Left ventricle myocardium superior (tissue), 1 donor: ENCODE data around the gene RUBCN. TPM values are rescaled to one million over a fixed set of nuclear protein-coding genes. Genes with fewer than 3 reads are reported as not detected.

Experiments used
- ATAC-seq: fragments of 200-7000 bp; cut with Tn5 transposase; one replicate; pipeline ENCODE4 v1.9.1; 2020; ENCODE audit warnings: mild to moderate bottlenecking, moderate library complexity
- DNase-seq: peaks from one replicate; pipeline ENCODE4 v3.0.0-alpha.2; 2020
- intact Hi-C: fragments of 100-400 bp; cut with micrococcal nuclease; formaldehyde crosslinking; loops from one replicate; pipeline ENCODE4 v1.11.0; 2022
- long read RNA-seq: library from polyadenylated mRNA; unstranded; transcript quantifications from one replicate; pipeline ENCODE4 v2.0.0, GENCODE V29; 2021
- total RNA-seq: library from RNA; stranded (reverse); fragmentation: NEBNext Ultra II Directional; extraction: Animal tissue kit (Norgen Biotek cat#: 25700); gene quantifications from one replicate; pipeline ENCODE4 v1.2.1, GENCODE V29; 2021
- donor health status: DM: no; HTN: yes; CAD: no; lungs with severe emphysema.

RUBCN gene
- 17.8 TPM for total RNA-seq
- long read RNA-seq, partial matches to known transcripts, result 0 of 10 reads
- long read RNA-seq, other reads (novel, unspliced or antisense), result 6 of 10 reads

DNA sequence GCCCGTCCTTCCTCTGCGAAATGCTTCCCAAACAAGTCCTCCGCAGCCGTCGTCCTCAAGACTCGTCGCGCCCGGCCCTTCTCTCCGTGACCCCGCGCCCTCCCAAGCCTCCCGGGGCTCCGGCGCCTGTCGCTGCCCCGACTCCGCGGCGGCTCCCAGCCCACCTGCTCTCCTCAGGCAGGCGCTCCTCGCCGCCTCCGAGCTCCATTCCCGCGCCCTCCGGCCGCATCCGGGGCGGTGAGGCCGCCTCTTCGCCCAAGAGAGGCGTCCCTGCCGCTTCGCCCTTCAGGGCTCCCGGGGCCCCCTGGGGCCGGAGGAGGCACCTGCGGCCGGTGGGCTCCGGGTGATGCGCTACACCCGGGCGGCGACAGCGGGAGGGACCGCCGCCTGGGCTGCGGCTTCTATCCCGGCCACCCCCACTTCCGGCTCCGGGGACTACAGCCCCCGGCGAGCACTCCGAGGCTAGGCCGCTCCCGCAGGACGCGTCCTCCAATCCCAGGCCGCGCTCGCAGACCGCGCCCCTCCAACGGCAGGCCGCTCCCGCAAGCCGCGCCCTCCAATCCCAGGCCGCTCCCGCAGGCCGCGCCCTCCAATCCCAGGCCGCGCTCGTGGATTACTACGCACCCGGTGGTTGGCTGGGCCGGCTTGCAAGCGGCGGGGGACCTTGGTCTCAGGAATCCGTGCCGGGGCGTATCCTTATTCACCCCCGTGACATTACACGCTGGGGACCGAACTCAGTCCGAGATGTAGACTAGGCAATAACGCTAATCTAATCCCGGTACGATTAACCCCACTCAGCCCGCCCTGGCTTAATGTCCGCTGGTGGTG, at the start of gene RUBCN:
RUBCN (minus strand) TSS at position 414 of the 828 bp plus-strand sequence; CDS start at position 229, 185 bp downstream.
- ATAC-seq (peak; percentile 99), DNase-seq (peak; percentile 97)
- intact Hi-C loops, result no loop called here

DNA sequence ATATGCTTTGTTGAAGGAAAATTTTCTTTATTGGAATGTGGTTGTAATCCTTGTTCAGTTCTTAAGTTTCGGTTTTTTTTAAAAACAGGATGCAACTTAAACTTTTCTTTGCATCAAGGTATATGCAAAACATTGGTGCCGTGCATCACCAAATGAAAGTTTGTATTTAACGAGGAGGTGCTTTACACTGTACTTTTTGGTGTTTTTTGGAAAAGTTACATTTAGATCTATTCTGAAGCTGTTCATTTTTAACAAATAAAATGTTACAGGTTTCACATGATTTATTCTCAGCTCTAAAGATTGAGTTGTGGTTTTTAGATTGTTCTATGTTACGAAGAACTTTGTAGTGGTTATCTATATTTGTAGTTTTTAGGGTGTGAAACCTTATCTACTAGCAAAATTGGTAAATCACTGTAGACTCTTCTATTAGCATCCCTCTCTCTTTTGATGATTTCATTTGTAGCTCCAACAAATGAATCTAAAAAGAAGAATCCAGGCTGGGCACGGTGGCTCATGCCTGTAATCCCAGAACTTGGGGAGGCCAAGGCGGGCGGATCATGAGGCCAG, 47.4 kb upstream of the RUBCN start:
- DNase-seq (no peak), ATAC-seq (no peak)
- intact Hi-C loops, result no loop called here

DNA sequence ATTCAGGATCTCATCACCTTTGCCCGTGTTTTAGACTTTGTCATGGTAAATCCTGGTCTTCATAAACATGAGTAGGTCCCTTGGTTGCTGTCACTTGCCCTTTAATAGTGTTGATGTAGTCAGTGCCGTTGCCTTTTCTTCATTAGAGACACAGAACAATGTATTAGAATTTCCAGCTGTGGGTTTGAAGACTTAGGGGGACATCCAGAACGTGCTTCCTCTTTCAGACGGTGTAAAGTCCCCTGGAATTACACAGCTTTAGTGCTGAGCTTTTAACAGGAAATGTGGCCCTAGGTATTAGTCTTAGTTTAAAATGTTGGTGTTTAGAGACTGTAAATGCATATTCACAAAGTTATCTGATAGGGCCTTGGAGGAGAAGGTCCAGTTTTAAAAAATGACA, 45.5 kb upstream of the RUBCN start:
- ATAC-seq (no peak), DNase-seq (no peak)
- intact Hi-C loops, result no loop called here

DNA sequence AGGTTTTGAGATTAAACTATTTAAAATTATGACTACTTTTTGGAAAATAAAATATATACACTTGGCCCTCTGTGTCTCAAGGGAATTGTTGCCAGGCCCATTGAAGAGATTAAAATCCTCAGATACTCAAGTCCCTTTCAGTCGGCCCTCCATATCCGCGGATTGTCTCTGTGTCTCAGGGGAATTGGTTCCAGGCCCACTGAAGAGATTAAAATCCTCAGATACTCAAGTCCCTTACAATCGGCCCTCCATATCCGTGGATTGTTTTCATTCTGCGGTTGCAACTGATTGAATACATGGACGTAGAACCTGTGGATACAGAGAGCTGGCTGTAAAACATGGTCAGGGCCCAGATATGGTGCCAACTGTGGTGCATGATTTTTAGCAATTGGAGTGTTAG, 38.6 kb upstream of the RUBCN start:
- no peak for DNase-seq
- intact Hi-C loops, result no loop called here
- ATAC-seq, result no peak

DNA sequence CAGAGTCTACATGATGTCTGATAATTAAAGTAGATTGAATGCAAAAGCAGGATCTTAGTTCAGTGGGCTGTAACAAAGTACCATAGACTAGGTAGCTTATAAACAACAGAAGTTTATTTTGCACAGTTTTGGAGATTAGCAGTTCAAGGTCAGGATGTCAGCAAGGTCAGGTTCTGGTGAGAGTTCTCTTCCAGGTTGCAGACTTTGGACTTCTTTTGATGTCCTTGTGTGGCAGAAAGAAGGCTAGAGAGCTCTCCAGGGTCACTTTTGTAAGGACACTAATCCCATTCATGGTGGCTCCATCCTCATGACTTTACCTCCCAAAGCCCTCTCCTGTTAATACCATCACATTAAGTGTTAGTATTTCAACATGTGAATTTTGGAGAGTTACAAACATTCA, 25.1 kb upstream of the RUBCN start:
- intact Hi-C loops, result no loop called here
- no peak for DNase-seq
- ATAC-seq, result no peak

DNA sequence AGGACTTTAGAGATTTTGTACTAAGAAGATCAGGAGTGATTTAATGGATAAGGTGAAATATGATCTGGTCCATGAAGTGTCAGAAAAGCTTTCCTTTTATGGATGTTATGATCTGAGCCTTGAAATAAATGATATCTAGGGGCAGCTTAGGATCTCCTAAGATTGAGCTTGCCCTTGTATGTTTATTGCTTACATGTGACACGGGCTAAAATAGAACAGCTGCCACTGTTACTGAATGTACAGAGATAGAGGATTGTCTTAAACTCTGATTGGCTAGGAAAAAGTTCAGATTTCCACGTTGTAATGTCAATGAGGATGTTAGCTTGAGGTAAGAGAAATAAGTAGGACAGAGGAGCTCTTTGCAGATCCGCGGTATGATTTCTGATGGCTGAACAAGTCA, 21.8 kb upstream of the RUBCN start:
- intact Hi-C loops, result no loop called here
- ATAC-seq (peak; percentile 84), DNase-seq (no peak)

DNA sequence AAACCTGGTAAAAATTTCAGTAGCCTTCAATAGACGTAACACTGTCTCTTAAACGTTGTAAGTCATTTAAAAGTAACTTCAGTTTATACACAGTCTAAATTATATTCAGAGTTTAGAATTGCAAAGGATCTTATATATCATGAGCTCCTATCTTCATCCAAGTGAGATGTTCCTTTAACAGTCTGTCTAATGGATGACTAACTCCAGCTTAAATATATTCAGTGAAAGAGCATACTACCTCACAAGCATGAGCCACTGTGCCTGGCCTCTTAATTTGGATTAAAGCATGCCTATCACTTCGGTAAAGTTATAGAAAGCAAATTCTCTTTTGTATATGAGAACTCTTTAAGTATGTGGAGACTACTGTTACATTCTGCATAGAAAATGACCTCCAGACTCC, 20.0 kb upstream of the RUBCN start:
- no peak for ATAC-seq

DNA sequence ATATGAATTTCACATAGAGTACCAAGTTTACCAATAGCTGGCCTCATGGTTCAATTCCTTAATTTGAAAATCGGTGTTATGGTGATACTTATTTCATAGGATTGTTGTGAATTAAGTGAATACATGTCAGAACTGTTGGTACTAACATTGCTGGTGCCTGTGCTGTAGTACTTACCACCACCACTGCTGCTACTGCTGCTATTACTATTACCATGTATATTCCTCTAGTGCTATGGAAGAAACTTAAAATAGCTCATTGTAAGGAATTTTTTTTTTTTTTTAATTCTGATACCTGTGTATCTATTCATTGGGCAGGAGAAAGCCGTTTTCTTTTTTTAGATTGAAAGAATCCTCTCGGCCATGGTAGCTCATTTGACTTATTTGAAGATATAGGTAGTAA, 16.6 kb upstream of the RUBCN start:
- intact Hi-C loops, result no loop called here

More for the DNA sequence above, 20.0 kb upstream of the RUBCN start:
- intact Hi-C loops, result no loop called here
- no peak for DNase-seq

DNA sequence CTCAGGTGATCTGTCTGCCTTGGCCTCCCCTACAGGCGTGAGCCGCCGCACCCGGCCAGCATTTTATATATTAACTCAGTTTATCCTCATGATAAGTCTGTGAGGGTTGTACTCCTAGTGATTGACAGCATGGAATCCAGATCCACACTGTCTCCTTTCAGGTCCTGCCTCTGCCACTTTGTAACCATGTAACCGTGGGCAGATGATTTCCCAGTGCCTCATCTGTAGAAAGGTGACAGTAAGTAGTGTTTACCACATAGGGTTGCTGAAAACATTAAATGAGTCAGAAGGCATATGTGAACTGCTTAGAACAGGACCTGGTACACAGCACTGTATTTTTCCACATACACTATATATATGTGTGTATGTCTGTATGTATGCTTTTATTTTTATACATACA, 15.4 kb upstream of the RUBCN start:
- ATAC-seq (no peak), DNase-seq (no peak)
- intact Hi-C loops, result no loop called here

More for the DNA sequence above, 16.6 kb upstream of the RUBCN start:
- ATAC-seq, result no peak
- DNase-seq, result no peak

DNA sequence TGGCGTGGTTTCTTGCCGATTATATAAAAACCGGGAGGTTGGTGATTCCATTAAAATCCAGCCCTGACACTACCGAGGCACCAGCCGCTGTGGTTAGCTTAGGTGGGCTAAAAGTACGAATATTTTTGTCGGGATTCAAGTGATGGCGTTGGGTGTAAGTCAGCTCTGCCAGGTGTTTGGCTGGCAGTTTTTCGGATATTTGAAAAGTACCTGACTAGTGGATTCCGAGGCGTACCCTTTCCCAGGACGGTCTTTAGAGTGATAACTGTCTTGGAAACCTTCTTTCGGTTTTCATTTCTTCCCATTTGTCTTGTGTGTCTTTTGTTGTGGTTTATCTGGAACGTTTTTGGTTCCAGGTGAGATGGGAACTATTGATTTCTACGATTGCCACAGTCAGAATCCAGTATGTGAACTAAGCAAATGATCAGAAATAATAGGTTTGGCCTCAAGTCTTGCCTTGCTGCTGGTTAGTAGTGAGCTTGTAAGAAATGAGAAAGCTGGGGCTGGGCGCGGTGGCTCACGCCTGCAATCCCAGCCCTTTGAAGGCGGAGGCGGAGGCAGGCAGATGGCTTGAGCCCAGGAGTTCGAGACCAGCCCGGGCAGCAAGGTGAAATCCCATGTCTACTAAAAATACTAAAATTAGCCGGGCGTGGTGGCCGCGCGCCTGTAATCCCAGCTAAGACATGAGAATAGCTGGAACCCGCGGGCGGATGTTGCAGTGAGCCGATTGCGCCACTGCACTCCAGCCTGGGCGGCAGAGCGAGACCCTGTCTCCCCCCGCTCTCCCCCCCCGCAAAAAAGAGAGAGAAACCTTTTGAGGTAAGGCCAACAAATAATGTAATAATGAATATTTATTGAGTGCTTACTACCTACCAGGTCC, 14.4 kb upstream of the RUBCN start:
- DNase-seq, result peak; percentile 76
- peak; percentile 7 for ATAC-seq
- intact Hi-C loops, result no loop called here

DNA sequence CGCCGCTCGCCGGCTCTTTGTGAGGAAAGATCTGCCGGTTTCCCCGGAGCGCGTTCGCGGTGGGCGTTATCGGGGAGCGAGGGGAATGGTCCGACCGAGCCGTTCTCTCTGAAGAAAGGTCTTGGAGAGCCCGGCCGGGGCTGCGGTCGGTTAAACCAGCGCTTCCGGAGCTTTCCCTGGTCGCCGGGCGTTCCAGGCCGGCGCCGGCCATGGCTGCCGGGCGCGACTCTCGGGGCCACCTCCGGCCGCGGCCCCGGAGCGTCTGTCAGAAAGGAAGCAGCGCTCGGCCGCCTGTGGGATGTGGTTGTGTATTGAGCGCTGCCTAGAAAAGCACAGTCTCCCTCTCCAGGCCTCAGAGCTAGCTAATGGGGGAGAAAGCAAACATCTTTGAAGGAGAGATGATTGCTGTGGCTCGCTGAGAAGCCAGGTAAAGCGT, 13.7 kb upstream of the RUBCN start:
- peak; percentile 73 for ATAC-seq
- peak; percentile 85 for DNase-seq
- intact Hi-C loops, result no loop called here

DNA sequence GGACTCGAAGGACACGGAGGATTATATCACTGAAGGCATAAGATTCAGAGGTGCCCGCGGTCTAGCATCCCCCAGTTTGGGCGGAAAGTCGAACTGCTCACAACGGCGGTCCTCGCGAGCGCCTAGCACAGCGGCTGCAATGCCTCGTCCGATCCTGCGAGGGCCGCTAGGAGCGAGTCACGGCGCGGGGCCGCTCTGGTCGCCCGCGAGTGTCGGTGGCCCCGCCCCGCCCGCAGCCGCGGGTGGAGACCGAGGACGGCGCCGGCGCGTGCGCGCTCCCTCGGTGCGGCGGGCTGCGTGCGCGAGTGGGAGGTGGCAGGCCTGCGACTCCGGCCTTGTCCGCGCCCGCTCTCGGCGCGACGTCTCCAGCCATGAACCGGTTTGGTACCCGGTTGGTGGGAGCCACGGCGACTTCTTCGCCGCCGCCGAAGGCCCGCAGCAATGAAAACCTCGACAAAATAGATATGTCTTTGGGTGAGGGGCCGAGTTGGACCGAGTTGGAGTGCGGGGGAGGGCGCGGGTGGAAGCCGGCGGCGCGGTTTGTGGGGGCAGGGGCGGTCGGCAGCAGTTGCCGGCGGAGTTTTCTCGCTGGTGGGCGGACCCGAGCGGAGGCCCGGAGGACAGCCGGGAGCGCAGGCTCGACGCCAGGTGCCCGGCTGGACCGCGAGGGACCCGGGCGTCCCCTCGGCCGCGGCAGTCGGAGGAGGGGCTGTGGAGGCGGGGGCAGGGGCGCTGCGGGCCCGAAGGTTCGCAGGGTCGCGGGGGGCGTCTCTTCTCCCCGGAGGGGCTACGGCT, 13.1 kb upstream of the RUBCN start, which contains the start of gene FYTTD1:
FYTTD1 (plus strand) TSS at position 283 of the 795 bp plus-strand sequence; CDS start at position 372, 89 bp downstream.
- intact Hi-C loops, result no loop called here
- peak; percentile 94 for ATAC-seq
- DNase-seq, result peak; percentile 98

DNA sequence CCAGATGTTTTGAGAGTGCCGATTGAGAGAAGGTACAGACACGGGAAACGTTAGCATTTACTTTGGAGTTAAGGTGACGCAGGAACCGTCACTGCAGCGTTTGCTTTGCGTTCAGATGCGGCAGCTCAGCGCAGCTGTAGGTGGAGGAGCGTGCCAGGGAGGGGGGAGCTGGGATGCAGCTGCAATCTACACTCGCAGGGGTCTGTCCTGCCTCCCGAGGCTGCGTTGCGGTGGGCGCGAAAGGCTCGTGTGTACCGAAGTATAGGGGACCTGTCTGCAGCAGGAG, 12.6 kb upstream of the RUBCN start:
- ATAC-seq (peak; percentile 36), DNase-seq (no peak)
- intact Hi-C loops, result no loop called here

DNA sequence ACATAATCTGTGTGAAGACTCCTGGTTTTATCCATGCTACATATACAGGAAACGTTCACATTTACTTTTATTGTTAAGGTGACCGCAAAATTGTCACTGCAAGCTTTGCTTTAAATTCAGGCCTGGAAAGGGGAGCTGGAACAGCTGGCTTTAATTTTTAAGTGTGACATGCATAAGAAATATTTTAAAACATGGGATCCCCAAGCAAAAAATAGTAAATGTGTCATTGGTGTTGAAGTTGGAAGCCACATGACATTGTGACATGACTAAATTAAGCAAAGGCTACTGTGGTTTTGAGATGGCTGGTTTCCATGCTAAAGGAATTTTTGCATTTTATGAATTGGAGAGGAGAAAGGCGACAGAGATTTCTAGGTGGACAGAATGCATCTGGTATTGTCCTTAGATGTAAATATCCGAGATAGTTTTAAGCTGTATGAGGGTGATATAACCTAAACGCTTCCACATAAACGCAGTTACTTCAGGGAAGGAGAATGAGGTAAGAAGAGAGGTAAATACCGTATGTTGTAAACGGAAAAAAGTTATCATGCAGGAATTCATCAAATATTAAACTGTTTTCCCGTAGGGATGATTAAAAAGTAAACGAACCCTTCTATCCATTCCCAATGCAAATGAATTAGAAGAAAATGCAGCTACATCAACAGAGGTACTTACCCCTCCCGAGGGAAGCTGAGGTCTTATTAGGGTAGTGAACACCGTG, 12.1 kb upstream of the RUBCN start:
- ATAC-seq (no peak), DNase-seq (no peak)
- intact Hi-C loops, result no loop called here

DNA sequence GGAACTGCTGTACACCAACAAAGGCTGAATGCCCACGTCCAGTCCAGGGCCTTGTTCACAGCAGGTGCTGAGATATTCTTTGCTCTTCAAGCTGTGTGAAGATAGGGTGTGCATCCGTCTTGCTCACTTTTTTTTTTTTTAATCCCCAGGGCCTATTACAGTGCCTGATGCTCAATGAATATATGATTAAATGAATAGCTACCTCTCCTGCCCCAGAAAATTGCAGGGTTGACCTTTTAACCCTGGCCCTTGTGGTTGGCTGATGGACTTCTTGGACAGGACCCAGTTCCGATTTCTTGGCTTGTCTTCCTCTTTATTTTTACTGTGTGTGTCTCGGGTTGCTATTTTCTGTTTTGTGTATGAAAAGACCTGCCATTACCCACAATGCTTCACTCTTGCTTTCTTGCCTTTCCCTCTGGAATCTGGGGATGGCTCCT, 10.1 kb upstream of the RUBCN start:
- no peak for DNase-seq
- no peak for ATAC-seq
- intact Hi-C loops, result no loop called here

DNA sequence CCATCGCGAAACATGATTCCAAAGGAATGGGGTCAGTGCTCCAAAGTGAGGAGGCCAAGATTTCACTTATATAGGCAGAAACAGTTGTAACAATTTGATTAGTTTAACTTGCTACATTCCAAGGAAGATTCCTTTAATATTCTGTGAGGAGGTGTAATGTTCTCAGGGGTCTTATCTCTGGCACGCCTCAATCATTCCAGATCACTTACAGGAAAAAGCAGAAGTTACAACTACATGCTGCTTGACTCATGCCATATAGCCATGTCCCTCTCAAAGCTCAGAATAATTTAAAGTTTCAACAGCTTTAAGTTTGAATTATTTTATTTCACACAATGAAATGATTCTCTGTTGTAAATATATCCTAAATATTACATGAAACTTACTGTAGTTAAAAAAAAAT, 9.5 kb upstream of the RUBCN start:
- intact Hi-C loops, result no loop called here
- ATAC-seq (no peak), DNase-seq (no peak)

DNA sequence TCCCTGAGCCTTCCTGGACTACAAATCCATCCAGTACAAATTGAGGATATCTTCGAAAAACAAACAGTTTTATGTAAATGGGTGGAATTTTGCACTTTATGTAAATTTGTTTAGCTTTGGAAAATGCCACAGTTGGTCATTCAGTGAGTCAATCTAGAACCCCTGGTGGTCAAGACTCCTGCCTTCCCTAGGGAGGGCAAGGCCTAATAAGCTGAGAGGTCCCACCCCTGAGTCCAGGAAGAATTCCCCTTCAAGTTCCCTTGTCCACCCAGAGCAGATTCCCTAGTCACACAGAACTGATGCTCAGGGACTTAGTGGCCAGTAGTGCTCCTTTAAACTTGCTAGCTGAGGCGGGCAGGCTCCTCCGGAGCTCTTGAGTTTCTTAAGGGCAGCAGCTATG, 6.1 kb upstream of the RUBCN start:
- DNase-seq (no peak), ATAC-seq (no peak)
- intact Hi-C loops, result no loop called here

DNA sequence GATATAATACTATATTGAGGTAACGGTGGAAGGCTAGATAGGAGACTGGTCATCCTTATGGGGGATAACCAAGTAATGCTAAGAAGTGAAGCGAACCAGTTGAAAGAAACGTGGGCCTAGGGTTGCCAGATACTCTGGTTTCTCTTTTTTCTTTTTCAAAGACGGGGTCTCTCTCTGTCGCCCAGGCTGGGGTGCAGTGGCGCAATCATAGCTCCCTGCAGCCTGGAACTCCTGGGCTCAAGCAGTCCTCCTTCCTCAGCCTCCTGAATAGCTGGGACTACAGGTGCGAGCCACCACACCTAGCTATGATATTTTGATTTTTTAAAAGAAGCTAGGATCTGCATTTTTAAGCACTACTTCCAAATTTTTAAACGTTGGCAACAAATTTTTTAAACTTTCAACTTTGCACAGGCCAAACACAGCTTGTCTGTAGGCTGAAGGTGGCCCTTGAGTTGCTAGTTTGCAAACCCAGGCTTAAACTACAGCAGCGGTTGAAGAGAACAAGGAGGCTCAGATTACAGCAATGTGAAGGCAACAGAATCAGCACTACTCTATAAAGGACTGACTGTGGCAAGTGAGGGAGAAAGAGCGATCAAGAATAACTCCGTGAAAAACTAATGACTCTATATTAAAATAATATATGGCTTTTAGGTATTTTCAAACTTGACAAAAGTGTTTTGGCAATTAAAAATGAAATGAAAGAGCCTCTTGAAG, 1.2 kb upstream of the RUBCN start:
- no peak for DNase-seq
- intact Hi-C loops, result no loop called here
- no peak for ATAC-seq
